Measurements from ENCODE around the gene SLC25A38. TPM values are rescaled to one million over a fixed set of nuclear protein-coding genes. Genes with fewer than 3 reads are reported as not detected.

SLC25A38 gene
- total RNA-seq, 4 donors from 2014 or later: 43.8 to 51.2 (median 48.2) TPM

GRCh38 chr3:39343076-39343717 is 40.0 kb upstream of the SLC25A38 start:
- intact Hi-C loops (cut with DNase I; ENCODE audit: low total_unique reads) (no loop called here), in situ Hi-C loops (cut with MboI; ENCODE audit: low sequenced_read_pairs in 4 of 4) (no loop called here)
- Histone ChIP-seq H3K27me3 (no peaks in the 10 kb centered on the region), H3K4me3 (no peak overlapping the region), H3K9me3 (no peaks in the 10 kb centered on the region), H3K36me3 (no peaks in the 10 kb centered on the region), H3K4me1 (no peaks in the 10 kb centered on the region), H3K27ac (no peak overlapping the region)
- DNase-seq: no peak
- no peak for TF ChIP-seq POLR2A (IDR thresholded peaks at IDR 0.05)
- no peak for TF ChIP-seq CTCF (IDR thresholded peaks at IDR 0.05 in 4 of 5, conservative IDR thresholded peaks at IDR 0.05 in 1 of 5)
- ATAC-seq: no peak

DNA sequence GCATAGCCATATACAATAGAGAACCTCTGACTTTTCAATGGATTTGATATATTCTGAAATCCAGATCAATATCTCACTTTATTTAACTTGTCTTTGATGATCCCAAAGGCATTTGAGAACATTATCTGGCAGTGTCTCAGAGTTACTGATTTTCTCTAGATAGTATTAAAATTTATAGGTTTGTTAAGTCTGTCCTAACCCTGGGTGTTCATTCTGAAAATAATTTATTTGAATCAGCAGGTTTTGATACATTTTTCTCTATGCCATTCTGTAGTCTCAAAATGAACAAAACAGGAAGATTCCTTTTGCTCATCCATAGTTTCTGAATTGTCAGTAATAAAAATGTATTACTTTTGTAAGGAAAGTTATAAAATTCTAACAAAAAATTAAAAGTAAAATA is 39.4 kb upstream of the SLC25A38 start:
- ATAC-seq (no peak), DNase-seq (no peak)
- no peak overlapping the region for H3K4me3 ChIP-seq
- H3K9me3 ChIP-seq: no peaks in the 10 kb centered on the region
- TF ChIP-seq POLR2A (IDR thresholded peaks at IDR 0.05) (no peak), CTCF (IDR thresholded peaks at IDR 0.05 in 4 of 5, conservative IDR thresholded peaks at IDR 0.05 in 1 of 5) (no peak)
- no peak overlapping the region for H3K27ac ChIP-seq
- intact Hi-C loops (cut with DNase I; ENCODE audit: low total_unique reads): no loop called here
- no peaks in the 10 kb centered on the region for H3K4me1 ChIP-seq
- in situ Hi-C loops (cut with MboI; ENCODE audit: low sequenced_read_pairs in 4 of 4): no loop called here
- H3K27me3 ChIP-seq: no peaks in the 10 kb centered on the region
- H3K36me3 ChIP-seq: no peaks in the 10 kb centered on the region

DNA sequence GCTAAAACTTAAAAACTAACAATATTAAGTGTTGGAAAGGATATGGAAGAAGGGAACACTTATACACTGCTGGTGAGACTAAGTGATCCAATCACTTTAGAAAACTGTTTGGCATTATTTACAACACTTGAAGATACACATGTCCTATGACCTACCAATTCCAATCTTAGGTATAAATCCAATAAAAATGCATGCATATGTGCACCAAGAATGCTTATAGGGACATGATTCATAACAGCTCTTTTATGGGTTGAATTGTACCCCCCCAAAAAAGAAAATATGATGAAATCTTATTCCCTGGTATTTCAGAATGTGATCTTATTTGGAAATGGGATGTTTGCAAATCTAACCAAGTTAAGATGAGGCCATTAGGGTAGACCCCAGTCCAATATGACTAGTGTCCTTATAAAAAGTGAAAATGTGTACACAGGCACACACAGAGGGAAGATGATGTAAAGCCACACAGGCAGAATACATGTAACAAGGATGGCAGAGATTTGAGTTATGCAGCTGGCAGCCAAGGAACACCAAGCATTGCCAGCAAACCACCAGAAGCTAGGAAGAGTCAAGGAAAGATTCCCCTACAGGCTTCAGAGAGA is 38.3 kb upstream of the SLC25A38 start:
- intact Hi-C loops (cut with DNase I; ENCODE audit: low total_unique reads) (no loop called here), in situ Hi-C loops (cut with MboI; ENCODE audit: low sequenced_read_pairs in 4 of 4) (no loop called here)
- H3K27me3 ChIP-seq: no peaks in the 10 kb centered on the region
- ATAC-seq (no peak), DNase-seq (no peak)
- H3K4me3 ChIP-seq: no peak overlapping the region
- H3K36me3 ChIP-seq: no peaks in the 10 kb centered on the region
- H3K9me3 ChIP-seq: no peaks in the 10 kb centered on the region
- TF ChIP-seq POLR2A (IDR thresholded peaks at IDR 0.05): no peak
- TF ChIP-seq CTCF (IDR thresholded peaks at IDR 0.05 in 4 of 5, conservative IDR thresholded peaks at IDR 0.05 in 1 of 5): no peak
- H3K4me1 ChIP-seq: no peaks in the 10 kb centered on the region
- no peak overlapping the region for H3K27ac ChIP-seq

- Histone ChIP-seq H3K27me3 (no peaks in the 10 kb centered on the region), H3K27ac (no peak overlapping the region), H3K9me3 (no peaks in the 10 kb centered on the region), H3K4me3 (no peak overlapping the region), H3K36me3 (no peaks in the 10 kb centered on the region), H3K4me1 (no peaks in the 10 kb centered on the region)
- no peak for DNase-seq
- no peak for ATAC-seq
- TF ChIP-seq POLR2A (IDR thresholded peaks at IDR 0.05): no peak
- TF ChIP-seq CTCF (IDR thresholded peaks at IDR 0.05 in 4 of 5, conservative IDR thresholded peaks at IDR 0.05 in 1 of 5): no peak
- in situ Hi-C loops (cut with MboI; ENCODE audit: low sequenced_read_pairs in 4 of 4) (no loop called here), intact Hi-C loops (cut with DNase I; ENCODE audit: low total_unique reads) (no loop called here)
Observed at GRCh38 chr3:39346785-39347585, 36.2 kb upstream of the SLC25A38 start.

Data from gastrocnemius medialis (tissue), 4 donors.